ENCODE results near the gene OR11H7.
"Not testable (repeated sequence)": the region's sequence is repeated elsewhere in the genome, so short reads cannot be mapped to it uniquely, and the experiment has no call there.

Gene OR11H7

DNA sequence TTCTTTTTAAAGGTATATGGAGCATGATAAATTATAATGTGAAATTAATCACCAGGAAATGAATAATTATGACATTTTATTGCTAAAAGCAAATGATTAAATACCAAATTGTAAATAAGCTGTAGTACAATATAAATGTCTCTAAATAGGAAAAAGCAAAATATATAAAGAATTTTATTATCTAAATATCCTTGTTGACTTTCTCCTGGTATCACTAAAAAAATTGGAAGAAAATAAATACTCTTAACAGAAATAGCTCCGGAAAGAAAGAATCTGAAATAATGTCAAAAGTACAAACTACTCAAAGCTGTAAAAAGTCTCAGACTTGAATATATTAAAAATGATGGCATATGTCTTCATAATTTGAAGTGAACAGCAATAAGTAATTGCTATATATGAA is at the start of gene OR11H7:
TSS of gene OR11H7 (plus strand) at position 301 of the 400 bp plus-strand sequence.
- no peak for DNase-seq (ENCODE audit: low spot score)

GRCh38 chr14:20179218-20179617 is 49.6 kb upstream of the OR11H7 start:
- no peak for DNase-seq (ENCODE audit: low spot score)

GRCh38 chr14:20179880-20180279 is 48.9 kb upstream of the OR11H7 start:
- DNase-seq (ENCODE audit: low spot score) = no peak

- no peak for DNase-seq (ENCODE audit: low spot score)
Measured at GRCh38 chr14:20180486-20180885, 48.3 kb upstream of the OR11H7 start.

DNA sequence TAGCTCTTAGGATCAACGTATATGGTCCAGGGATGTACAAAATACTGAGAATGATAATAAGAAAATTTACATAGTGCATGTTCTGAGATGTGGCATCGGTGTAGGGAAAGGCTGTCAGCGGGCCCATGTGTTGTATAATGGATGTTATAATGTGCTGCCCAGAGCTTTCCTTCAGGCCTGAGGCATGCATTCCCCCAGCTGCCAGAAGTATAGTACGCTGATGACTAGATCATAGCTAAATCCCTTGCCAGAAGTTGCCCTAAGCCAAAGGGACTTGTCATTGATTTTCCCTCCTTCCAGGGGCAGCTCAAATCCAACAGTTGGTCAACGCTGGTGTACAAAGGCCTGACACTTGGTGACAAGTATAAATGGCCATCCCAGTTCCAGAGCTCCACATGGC is 44.6 kb upstream of the OR11H7 start:
- DNase-seq (ENCODE audit: low spot score) = no peak

- DNase-seq (ENCODE audit: low spot score) = no peak
Measured at GRCh38 chr14:20190596-20190995, 38.2 kb upstream of the OR11H7 start, which contains the start of gene OR11G2. OR11G2 (plus strand) TSS chr14:20190896; CDS start chr14:20197438, 6,542 bp downstream.

DNA sequence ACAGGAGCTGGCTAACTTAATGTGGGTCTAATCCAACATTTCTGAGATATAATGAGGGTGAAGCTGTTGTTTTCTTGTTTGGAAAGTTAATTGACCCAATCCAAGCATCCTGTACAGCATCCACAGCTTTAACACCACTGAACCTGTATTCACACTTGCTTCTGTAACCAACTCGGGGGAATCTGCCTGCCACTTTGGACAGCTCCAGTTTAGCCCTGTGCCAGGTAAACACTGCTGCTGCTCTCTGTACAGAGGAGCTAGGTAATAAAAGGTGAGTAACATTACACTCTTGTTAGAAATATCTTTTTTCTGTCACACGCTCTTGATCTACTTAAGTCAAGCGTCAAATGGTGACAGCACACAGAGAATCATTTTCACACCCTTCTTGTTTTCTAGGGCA is 37.4 kb upstream of the OR11H7 start:
- DNase-seq (ENCODE audit: low spot score) = no peak

GRCh38 chr14:20194101-20194500 is 34.7 kb upstream of the OR11H7 start:
- DNase-seq (ENCODE audit: low spot score) = no peak

DNA sequence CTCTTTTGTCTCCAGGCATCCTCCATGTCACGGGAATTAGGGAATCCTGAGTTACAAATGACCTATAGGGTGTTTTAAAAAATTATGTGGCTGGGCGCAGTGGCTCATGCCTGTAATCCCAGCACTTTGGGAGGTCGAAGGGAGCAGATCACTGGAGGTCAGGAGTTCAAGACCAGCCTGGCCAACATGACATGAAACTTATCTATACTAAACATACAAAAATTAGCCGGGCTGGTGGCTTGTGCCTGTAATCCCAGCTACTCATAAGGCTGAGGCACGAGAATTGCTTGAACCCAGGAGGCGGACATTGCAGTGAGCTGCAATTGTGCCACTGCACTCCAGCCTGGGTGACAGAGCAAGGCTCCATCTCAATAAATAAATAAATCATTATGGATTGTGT is 33.6 kb upstream of the OR11H7 start:
- DNase-seq (ENCODE audit: low spot score) = not testable (repeated sequence)

GRCh38 chr14:20195911-20196310 is 32.9 kb upstream of the OR11H7 start:
- DNase-seq (ENCODE audit: low spot score) = no peak

DNA sequence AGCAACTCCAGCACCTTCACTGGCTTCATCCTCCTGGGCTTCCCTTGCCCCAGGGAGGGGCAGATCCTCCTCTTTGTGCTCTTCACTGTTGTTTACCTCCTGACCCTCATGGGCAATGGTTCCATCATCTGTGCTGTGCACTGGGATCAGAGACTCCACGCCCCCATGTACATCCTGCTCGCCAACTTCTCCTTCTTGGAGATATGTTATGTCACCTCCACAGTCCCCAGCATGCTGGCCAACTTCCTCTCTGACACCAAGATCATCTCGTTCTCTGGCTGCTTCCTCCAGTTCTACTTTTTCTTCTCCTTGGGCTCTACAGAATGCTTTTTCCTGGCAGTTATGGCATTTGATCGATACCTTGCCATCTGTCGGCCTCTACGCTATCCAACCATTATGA is 31.3 kb upstream of the OR11H7 start:
- no peak for DNase-seq (ENCODE audit: low spot score)

- DNase-seq (ENCODE audit: low spot score) = no peak
Measured at GRCh38 chr14:20198991-20199390, 29.8 kb upstream of the OR11H7 start.

DNA sequence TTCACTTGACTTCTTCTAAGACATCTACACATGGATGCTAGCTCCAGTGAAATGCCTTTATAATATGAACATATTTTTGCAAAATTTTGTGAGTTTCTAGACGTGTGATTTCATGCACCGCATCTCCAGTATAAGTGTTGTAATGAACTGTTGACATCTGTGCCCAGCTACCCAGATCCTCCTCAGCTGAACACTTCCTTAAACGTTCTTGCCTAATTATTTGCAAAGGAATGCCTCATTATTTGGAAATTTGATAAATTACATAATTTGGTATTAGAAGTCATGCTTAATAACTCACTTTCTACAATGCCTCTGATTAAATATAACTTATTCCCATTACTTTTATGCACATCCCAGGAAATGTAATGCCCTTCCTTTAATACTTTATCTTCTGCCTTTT is 24.1 kb upstream of the OR11H7 start:
- DNase-seq (ENCODE audit: low spot score) = no peak

DNA sequence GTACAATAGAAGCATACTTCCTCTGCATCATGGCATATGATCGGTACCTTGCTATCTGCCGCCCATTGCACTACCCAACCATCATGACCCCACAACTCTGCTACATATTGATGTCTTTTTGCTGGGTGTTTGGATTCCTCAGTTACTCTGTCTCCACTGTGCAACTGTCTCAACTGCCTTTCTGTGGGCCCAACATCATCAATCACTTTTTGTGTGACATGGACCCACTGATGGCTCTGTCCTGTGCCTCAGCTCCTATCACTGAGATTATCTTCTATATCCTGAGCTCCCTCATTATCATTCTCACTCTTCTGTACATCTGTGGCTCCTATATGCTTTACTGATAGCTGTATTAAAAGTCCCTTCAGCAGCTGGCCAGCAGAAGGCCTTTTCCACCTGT is 19.2 kb upstream of the OR11H7 start:
- no peak for DNase-seq (ENCODE audit: low spot score)

DNA sequence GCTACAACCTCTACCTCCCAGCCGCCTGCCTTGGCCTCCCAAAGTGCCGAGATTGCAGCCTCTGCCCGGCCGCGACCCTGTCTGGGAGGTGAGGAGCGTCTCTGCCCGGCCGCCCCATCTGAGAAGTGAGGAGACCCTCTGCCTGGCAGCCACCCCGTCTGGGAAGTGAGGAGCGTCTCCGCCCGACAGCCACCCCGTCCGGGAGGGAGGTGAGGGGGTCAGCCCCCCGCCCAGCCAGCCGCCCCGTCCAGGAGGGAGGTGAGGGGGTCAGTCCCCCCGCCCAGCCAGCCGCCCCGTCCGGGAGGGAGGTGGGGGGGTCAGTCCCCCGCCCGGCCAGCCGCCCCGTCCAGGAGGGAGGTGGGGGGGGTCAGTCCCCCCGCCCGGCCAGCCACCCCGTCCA is 16.4 kb upstream of the OR11H7 start:
- not testable (repeated sequence) for DNase-seq (ENCODE audit: low spot score)

GRCh38 chr14:20215196-20215595 is 13.6 kb upstream of the OR11H7 start:
- DNase-seq (ENCODE audit: low spot score) = no peak

- DNase-seq (ENCODE audit: low spot score) = no peak
Measured at GRCh38 chr14:20219033-20219432, 9.7 kb upstream of the OR11H7 start.

DNA sequence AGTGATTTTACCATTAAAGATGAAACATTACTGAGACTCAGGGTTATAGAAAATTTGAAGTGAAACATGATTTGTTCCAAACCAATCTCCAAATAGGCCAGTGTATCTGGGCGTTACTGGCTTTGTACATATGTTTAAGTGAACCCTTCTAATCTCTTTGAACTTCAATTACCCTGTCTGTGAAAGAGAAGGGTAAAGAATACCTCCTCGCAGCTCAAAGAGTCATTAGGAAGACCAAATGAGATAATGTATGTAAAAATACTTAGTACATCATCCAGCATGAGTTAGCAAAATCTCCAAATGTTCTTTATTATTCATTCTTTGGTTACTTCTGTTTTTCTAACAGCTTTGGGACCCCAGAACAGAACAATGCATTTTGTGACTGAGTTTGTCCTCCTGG is 5.4 kb upstream of the OR11H7 start, which contains the start of gene OR11H6:
TSS of gene OR11H6 (plus strand) at position 301 of the 400 bp plus-strand sequence. CDS start at position 301, 0 bp downstream.
- no peak for DNase-seq (ENCODE audit: low spot score)

DNA sequence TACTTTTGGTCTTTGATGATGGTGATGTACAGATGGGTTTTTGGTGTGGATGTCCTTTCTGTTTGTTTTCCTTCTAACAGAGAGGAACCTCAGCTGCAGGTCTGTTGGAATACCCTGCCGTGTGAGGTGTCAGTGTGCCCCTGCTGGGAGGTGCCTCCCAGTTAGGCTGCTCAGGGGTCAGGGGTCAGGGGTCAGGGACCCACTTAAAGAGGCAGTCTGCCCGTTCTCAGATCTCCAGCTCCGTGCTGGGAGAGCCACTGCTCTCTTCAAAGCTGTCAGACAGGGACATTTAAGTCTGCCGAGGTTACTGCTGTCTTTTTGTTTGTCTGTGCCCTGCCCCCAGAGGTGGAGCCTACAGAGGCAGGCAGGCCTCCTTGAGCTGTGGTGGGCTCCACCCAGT is 6.6 kb downstream of the OR11H7 start:
- not testable (repeated sequence) for DNase-seq (ENCODE audit: low spot score)

GRCh38 chr14:20247646-20248246 is 19.0 kb downstream of the OR11H7 start:
- DNase-seq (ENCODE audit: low spot score) = no peak

GRCh38 chr14:20262642-20263128 is 33.9 kb downstream of the OR11H7 start:
- peak; percentile 62 for DNase-seq (ENCODE audit: low spot score)

- not testable (repeated sequence) for DNase-seq (ENCODE audit: low spot score)
Measured at GRCh38 chr14:20264361-20264760, 35.6 kb downstream of the OR11H7 start.

- no peak for DNase-seq (ENCODE audit: low spot score)
Measured at GRCh38 chr14:20274062-20274461, 45.3 kb downstream of the OR11H7 start.

DNA sequence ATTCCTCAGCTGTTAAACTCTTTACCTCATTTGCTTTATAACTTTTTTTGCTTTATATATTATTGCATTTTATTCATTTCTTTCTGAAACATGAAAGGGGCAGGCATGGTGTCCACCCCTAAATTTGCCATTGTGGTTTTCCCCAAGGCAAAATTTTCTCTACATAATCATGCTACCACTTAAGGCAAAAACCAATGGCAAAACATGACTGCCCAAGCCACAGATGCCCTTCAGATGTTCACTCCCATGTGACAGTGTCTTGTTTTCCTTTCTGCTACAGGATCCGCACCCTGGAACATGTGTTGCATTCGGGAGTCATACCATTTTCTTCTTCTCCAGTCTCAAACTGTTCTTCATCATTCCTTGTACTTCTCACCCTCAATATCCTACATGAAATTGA is 48.6 kb downstream of the OR11H7 start:
- no peak for DNase-seq (ENCODE audit: low spot score)

Data from AG20443 (cell line).